ENCODE measurements around the gene JAKMIP1.

DNA sequence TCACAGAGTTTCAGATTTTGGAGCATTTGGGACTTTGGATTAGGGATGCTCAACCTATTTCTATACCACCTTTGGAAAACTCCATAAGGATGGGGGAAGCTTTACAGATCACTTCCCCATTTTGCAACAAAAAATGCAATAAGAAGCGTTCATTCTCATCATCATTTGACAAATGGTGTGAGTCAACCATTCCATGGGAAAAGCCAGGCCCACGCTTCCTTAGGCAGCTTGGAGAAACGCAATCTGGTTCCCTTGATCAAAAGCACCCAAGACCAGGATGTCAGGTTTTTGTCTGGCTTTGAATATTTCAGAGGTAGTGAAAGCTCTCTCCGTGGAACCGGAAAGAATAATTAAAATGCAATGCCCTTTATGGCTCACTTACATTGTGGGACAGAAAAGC is 102.8 kb downstream of the JAKMIP1 start:
- TF ChIP-seq CTCF (IDR thresholded peaks at IDR 0.05; ENCODE audit: low read depth, low read length, poor library complexity, severe bottlenecking) = no peak
- no peak for TF ChIP-seq EZH2phosphoT487 (IDR thresholded peaks at IDR 0.05; ENCODE audit: borderline replicate concordance, low read length)
